Activated T-cell treated with anti-CD3 and anti-CD28 coated beads for 4 hours (primary cell): ENCODE results near the gene BCO1.
"Not testable (repeated sequence)": the region's sequence is repeated elsewhere in the genome, so short reads cannot be mapped to it uniquely, and the experiment has no call there.

ENCODE experiments used
- DNase-seq: peaks from one replicate; pipeline ENCODE4 v3.0.0-alpha.2; 2020

BCO1 gene, protein sequence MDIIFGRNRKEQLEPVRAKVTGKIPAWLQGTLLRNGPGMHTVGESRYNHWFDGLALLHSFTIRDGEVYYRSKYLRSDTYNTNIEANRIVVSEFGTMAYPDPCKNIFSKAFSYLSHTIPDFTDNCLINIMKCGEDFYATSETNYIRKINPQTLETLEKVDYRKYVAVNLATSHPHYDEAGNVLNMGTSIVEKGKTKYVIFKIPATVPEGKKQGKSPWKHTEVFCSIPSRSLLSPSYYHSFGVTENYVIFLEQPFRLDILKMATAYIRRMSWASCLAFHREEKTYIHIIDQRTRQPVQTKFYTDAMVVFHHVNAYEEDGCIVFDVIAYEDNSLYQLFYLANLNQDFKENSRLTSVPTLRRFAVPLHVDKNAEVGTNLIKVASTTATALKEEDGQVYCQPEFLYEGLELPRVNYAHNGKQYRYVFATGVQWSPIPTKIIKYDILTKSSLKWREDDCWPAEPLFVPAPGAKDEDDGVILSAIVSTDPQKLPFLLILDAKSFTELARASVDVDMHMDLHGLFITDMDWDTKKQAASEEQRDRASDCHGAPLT

DNA sequence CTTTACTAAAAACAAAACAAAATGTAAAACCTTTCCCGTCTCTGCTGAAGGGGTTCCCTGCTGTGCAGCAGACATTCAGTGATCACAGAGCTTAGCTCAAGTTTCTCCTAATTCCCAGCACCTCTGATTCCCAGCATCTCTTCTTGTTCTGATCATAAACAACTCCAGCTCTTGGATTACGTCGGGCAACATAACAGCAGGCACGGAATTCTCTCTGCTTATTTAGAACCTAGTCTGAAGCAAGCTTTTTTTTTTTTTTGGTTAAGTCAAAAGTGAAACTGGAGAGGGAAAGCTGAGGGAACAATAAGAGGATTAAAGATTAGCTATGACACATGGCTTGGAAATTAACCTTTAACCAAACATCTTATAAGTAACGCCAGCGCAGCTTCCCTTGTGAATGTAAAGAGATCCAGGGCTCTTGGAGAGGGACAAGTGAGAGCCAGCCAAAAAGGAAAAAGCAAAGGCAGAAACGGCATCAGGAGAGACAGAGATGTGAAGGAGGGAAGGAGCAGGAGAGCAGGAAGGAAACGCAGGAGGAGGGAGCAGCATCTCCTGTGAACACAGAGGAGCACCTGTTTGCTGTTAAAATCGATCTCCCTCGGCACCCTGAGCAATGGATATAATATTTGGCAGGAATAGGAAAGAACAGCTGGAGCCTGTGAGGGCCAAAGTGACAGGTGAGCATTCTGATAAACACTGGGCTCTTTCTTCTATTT, at the start of gene BCO1:
Gene BCO1, plus strand, starts transcription at position 394 of the 716 bp plus-strand sequence. Its CDS starts 220 bp downstream, at position 614.
- no peak for DNase-seq

GRCh38 chr16:81189100-81189664, 49.3 kb upstream of the BCO1 start:
- DNase-seq: no peak

GRCh38 chr16:81190667-81191066, 47.8 kb upstream of the BCO1 start:
- no peak for DNase-seq

DNA sequence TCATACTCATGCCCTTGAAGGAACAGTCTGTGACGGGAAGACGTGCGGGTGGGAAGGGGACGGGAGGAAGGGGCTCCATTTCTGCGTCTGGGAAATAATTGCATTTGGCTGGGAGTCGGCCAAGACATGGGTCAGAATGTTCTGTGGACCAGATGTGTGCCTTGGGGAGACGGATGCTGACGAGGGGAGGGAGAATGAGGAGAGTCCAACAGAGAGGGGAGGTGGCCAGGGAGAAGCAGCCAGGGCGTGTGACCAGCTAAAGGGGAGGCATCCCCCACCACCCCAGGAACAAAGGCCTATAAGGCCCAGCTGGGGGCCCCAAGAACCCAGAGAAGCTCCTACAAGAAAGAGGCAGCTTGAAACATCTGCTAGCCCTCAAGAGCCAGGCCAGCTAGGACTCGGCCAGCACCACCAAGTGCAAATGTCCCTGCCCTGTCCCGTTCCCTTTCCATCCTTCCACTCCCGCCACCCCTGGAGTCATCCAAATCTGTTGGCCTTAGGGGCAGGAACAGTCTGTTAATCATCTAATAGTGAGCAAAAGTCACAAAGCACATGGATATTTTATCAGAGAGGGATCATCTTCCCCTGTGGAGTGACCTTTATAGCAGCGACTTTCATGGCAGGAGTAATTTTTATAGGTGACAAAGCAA, 42.5 kb upstream of the BCO1 start:
- DNase-seq: no peak

DNA sequence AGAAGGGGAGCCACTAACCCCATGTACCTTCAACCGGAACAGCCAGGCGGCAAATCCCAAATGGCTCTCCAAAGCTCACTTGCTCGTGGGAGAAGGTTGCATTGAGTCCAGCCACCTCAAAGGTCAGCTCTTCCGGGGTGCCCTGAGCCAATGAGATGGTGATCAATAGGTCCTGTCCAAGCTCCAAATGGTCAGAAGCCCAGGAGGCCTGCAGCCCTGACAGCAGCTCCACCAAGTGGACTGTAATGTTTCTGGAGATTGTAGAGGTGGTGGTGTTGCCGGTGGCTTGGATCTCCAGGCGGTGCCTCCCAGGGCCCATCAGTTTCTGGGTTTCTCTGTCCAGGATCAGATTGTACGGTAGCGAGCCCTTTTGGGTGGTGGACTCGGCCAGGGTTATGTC, 39.9 kb upstream of the BCO1 start:
- no peak for DNase-seq

- DNase-seq: no peak
These were observed 37.2 kb upstream of the BCO1 start for GRCh38 chr16:81201267-81201666.

DNA sequence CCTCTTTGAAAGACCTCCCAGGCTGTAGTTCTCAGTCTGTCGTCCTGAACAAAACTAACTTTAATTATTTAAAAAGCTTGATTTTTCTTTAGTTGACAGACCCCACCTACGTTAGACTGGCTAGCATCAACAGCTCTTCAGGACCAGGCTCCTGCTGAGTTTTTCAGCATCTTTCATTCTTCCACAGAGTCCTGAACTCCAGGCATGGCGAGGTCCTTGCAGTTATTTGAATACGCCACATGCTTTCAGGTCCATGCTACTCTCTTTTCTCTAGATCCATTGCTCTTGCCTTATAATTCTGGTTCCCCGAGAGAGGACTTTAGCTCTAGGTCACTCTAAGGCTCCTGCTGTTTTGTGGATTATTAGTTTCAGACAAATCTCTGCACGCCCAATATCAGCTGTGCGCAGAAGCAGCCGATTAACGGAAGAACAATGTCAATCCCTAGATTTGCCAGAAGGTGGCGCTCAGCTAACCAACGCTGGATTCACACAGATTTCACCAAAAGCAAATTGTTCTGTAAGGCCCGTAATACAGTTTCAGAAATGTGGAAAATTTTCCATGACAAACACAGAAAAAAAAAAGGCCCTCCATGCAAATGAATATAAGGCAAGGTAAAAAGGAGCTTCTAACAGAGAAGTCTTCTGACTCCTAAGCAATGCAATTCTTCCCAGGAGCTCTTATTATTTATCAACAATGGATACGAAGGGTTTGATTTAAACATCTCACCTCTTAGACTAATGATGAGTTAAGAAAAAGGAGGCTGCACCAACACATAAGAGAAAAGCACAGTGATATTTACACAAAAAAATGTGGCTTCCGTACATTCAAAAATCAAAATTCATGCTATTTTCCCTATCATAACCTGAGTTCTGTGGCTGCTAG, 33.5 kb upstream of the BCO1 start:
- peak; percentile 40 for DNase-seq

- DNase-seq: no peak
These were observed 31.4 kb upstream of the BCO1 start for GRCh38 chr16:81207076-81207475.

DNA sequence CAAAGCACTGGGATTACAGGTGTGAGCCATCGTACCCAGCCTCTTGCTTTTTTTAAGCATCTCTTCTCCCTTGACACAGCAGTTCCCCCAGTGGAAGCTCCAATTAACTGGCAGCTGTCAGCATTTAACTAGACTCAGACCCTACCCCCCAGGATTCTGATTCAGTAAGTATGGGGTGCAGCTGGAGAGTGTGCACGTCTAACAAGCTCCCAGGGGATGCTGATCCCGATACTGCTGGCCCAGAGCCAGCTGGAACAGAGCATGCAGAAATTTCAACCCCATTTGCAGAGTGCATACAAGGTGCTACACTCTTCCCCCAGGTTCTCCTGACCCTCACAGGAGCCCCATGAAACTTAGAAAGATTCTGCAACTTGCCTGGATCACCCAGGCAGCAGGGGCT, 27.7 kb upstream of the BCO1 start:
- DNase-seq: no peak

- DNase-seq: no peak
These were observed 25.5 kb upstream of the BCO1 start for GRCh38 chr16:81212830-81213465.

- DNase-seq: no peak
These were observed 23.7 kb upstream of the BCO1 start for GRCh38 chr16:81214745-81215166.

GRCh38 chr16:81216114-81216513, 22.4 kb upstream of the BCO1 start:
- no peak for DNase-seq

DNA sequence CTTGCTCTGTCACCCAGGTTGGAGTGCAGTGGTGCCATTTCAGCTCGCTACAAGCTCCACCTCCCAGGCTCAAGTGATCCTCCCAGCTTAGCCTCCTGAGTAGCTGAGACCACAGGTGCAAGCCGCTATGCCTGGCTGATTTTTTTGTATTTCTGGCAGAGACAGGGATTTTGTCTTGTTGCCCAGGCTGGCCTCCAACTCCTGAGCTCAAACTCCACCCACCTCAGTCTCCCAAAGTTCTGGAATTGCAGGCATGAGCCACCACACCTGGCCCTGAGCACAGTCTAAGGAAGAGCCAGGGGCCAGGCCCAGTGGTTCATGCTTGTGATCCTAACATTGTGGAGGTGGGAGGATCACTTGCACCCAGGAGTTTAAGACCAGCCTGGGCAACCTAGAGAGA, 21.8 kb upstream of the BCO1 start:
- no peak for DNase-seq

GRCh38 chr16:81219151-81219550, 19.3 kb upstream of the BCO1 start:
- no peak for DNase-seq

- no peak for DNase-seq
These were observed 18.1 kb upstream of the BCO1 start for GRCh38 chr16:81220349-81220748.

DNA sequence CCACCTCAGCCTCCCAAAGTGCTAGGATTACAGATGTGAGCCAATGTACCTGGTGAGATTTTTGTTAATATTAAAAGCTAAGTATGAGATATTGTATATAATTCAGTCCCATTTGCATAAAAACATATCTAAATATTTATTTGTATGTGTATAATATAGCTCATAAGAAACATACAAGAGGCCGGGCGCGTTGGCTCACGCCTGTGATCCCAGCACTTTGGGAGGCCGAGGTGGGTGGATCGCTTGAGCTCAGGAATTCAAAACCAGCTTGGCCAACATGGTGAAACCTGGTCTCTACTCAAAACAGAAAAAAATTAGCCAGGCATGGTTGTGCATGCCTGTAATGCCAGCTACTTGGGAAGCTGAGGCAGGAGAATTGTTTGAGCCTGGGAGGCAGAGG, 16.8 kb upstream of the BCO1 start:
- DNase-seq: no peak

GRCh38 chr16:81224824-81225223, 13.7 kb upstream of the BCO1 start:
- no peak for DNase-seq

DNA sequence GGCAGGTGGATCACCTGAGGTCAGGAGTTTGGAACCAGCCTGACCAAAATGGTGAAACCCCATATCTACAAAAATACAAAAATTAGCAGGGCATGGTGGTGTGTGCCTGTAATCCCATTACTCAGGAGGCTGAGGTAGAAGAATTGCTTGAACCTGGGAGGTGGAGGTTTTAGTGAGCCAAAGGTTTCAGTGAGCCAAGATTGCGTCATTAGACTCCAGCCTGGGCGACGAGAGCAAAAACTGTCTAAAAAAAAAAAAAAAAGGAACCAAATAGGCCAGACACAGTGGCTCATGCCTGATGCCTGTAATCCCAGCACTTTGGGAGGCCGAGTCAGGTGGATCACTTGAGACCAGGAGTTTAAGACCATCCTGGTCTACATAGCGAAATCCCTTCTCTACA, 12.8 kb upstream of the BCO1 start:
- DNase-seq: not testable (repeated sequence)

GRCh38 chr16:81227785-81228184, 10.7 kb upstream of the BCO1 start:
- DNase-seq: no peak

DNA sequence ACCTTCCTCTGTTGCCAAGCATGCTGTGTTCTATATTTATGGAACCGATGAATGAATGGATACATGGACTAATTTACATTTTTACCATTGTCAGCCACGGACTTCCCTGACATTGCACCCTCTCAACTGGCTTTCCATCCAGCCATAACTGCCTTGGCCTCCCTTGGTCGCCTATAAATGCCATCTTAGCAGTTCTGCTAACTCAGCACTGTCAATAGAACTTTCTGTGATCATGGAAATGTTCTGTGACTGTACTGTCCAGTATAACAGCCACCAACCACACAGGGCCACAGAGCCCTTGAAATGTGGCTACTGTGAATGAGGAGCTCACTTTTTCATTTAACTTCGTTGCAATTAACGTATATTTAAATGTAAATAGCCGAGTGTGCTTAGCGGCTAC, 8.7 kb upstream of the BCO1 start:
- no peak for DNase-seq

GRCh38 chr16:81231014-81231413, 7.5 kb upstream of the BCO1 start:
- DNase-seq: no peak
